NCI-H510A treated with DMSO at 0.1 percent for 48 hours (cell line): Measurements from ENCODE around the gene SAE1.
A peak's percentile ranks its signal among the peaks of the same experiment; 100 is the strongest.

ENCODE experiments used
- DNase-seq: peaks from one replicate; lab custom pipeline; 2025; lab: John Stamatoyannopoulos, UW

SAE1 gene

GRCh38 chr19:47106821-47107201, 23.8 kb upstream of the SAE1 start:
- DNase-seq, result no peak

- DNase-seq, result no peak
Observed at GRCh38 chr19:47107202-47107952, 23.3 kb upstream of the SAE1 start.

- DNase-seq, result no peak
Observed at GRCh38 chr19:47107953-47108746, 22.5 kb upstream of the SAE1 start.

GRCh38 chr19:47109177-47109540, 21.5 kb upstream of the SAE1 start:
- no peak for DNase-seq

GRCh38 chr19:47109541-47110375, 20.9 kb upstream of the SAE1 start:
- DNase-seq, result peak; percentile 10

GRCh38 chr19:47110521-47111005, 20.1 kb upstream of the SAE1 start:
- peak; percentile 15 for DNase-seq

GRCh38 chr19:47111006-47111621, 19.5 kb upstream of the SAE1 start:
- no peak for DNase-seq

- no peak for DNase-seq
Observed at GRCh38 chr19:47111682-47112165, 18.9 kb upstream of the SAE1 start.

- DNase-seq, result peak; percentile 86
Observed at GRCh38 chr19:47112166-47112996, 18.3 kb upstream of the SAE1 start.

GRCh38 chr19:47112997-47113849, 17.4 kb upstream of the SAE1 start, which contains the start of gene ZC3H4:
Gene ZC3H4, minus strand, starts transcription at chr19:47113776. Its CDS starts 1,192 bp downstream, at chr19:47112584.
- DNase-seq, result peak; percentile 97

- DNase-seq, result peak; percentile 25
Observed at GRCh38 chr19:47113850-47114651, 16.6 kb upstream of the SAE1 start.

- DNase-seq, result no peak
Observed at GRCh38 chr19:47120470-47121067, 10.1 kb upstream of the SAE1 start.

- no peak for DNase-seq
Observed at GRCh38 chr19:47122359-47123335, 8.0 kb upstream of the SAE1 start.

- no peak for DNase-seq
Observed at GRCh38 chr19:47123406-47123805, 7.2 kb upstream of the SAE1 start.

GRCh38 chr19:47124937-47125668, 5.5 kb upstream of the SAE1 start:
- DNase-seq, result peak; percentile 78

GRCh38 chr19:47125669-47125938, 5.0 kb upstream of the SAE1 start:
- no peak for DNase-seq

GRCh38 chr19:47129579-47129978, 1.1 kb upstream of the SAE1 start:
- DNase-seq, result no peak
